HAP-1 (cell line): ENCODE measurements around the gene PCDH8.
"Not testable (repeated sequence)": the region's sequence is repeated elsewhere in the genome, so short reads cannot be mapped to it uniquely, and the experiment has no call there.

Experiments used
- DNase-seq, 2 experiments: peaks; one replicate each; pipeline ENCODE4 v3.0.0-alpha.2; 2016 to 2020; ENCODE audit warnings: low spot score in 2 of 2
- H3K27me3 ChIP-seq: fragments of 250-450 bp; sonication (Bioruptor Pico); 2 replicates; pipeline ENCODE4 v1.5.1; 2020; ENCODE audit warnings: low read depth, mild to moderate bottlenecking, moderate library complexity
- H3K36me3 ChIP-seq: fragments of 250-450 bp; sonication (Bioruptor Pico); replicated peaks from 2 replicates; pipeline ENCODE4 v1.5.1; 2020; ENCODE audit warnings: mild to moderate bottlenecking
- H3K4me1 ChIP-seq: fragments of 250-450 bp; sonication (Bioruptor Pico); 2 replicates; pipeline ENCODE4 v1.5.1; 2020; ENCODE audit warnings: mild to moderate bottlenecking
- H3K4me3 ChIP-seq: fragments of 250-450 bp; sonication (Bioruptor Pico); 2 replicates; pipeline ENCODE4 v1.5.1; 2020; ENCODE audit warnings: mild to moderate bottlenecking, moderate library complexity
- H3K9me3 ChIP-seq: fragments of 250-450 bp; sonication (Bioruptor Pico); 2 replicates; pipeline ENCODE4 v1.5.1; 2020; ENCODE audit warnings: mild to moderate bottlenecking, moderate library complexity
- in situ Hi-C: fragments of 300-500 bp; cut with MboI; formaldehyde crosslinking; loops from 3 replicates; pipeline ENCODE4 v1.14.3; 2020; ENCODE audit warnings: low sequenced_read_pairs, inconsistent platforms, mixed read lengths

PCDH8 gene

GRCh38 chr13:52827839-52828238 is 20.6 kb downstream of the PCDH8 start:
- no peaks in the 10 kb centered on the region for H3K36me3 ChIP-seq
- no peaks in the 10 kb centered on the region; the same call in 1 of the 2 replicates for H3K27me3 ChIP-seq
- no peaks in the 10 kb centered on the region for H3K9me3 ChIP-seq
- in situ Hi-C loops, result no loop called here
- DNase-seq, result no peak
- peaks cover 9% of the 10 kb centered on the region for H3K4me1 ChIP-seq
- H3K4me3 ChIP-seq, result no peak overlapping the region

GRCh38 chr13:52817886-52818285 is 30.6 kb downstream of the PCDH8 start:
- H3K36me3 ChIP-seq, DNase-seq, H3K4me1 ChIP-seq, in situ Hi-C loops, H3K9me3 ChIP-seq, H3K27me3 ChIP-seq, H3K4me3 ChIP-seq: not testable (repeated sequence)

GRCh38 chr13:52815330-52815729 is 33.1 kb downstream of the PCDH8 start:
- in situ Hi-C loops, result no loop called here
- H3K36me3 ChIP-seq, result no peaks in the 10 kb centered on the region
- H3K9me3 ChIP-seq, result no peaks in the 10 kb centered on the region
- H3K4me3 ChIP-seq, result no peak overlapping the region
- no peaks in the 10 kb centered on the region for H3K4me1 ChIP-seq
- DNase-seq, result no peak
- H3K27me3 ChIP-seq, result no peaks in the 10 kb centered on the region

GRCh38 chr13:52812941-52813340 is 35.5 kb downstream of the PCDH8 start:
- H3K4me1 ChIP-seq, result peaks cover 10% of the 10 kb centered on the region
- no peaks in the 10 kb centered on the region for H3K9me3 ChIP-seq
- DNase-seq, result no peak
- H3K36me3 ChIP-seq, result no peaks in the 10 kb centered on the region
- in situ Hi-C loops, result no loop called here
- no peak overlapping the region for H3K4me3 ChIP-seq
- H3K27me3 ChIP-seq, result no peaks in the 10 kb centered on the region

GRCh38 chr13:52811841-52812240 is 36.6 kb downstream of the PCDH8 start:
- no peak overlapping the region for H3K4me3 ChIP-seq
- peaks cover 10% of the 10 kb centered on the region for H3K4me1 ChIP-seq
- no peaks in the 10 kb centered on the region for H3K9me3 ChIP-seq
- in situ Hi-C loops, result no loop called here
- no peak for DNase-seq
- no peaks in the 10 kb centered on the region for H3K36me3 ChIP-seq
- H3K27me3 ChIP-seq, result no peaks in the 10 kb centered on the region

GRCh38 chr13:52810526-52810925 is 37.9 kb downstream of the PCDH8 start:
- Histone ChIP-seq H3K36me3 (no peaks in the 10 kb centered on the region), H3K27me3 (no peaks in the 10 kb centered on the region), H3K4me3 (no peak overlapping the region), H3K9me3 (no peaks in the 10 kb centered on the region), H3K4me1 (peaks cover 10% of the 10 kb centered on the region)
- in situ Hi-C loops, result no loop called here
- no peak for DNase-seq

GRCh38 chr13:52810011-52810410 is 38.4 kb downstream of the PCDH8 start:
- H3K27me3 ChIP-seq, result no peaks in the 10 kb centered on the region
- H3K4me3 ChIP-seq, result no peak overlapping the region
- no peaks in the 10 kb centered on the region for H3K36me3 ChIP-seq
- in situ Hi-C loops, result no loop called here
- DNase-seq, result no peak
- no peaks in the 10 kb centered on the region for H3K9me3 ChIP-seq
- H3K4me1 ChIP-seq, result peaks cover 10% of the 10 kb centered on the region

- H3K4me1 ChIP-seq, result peaks cover 10% of the 10 kb centered on the region
- in situ Hi-C loops, result no loop called here
- no peaks in the 10 kb centered on the region for H3K36me3 ChIP-seq
- DNase-seq, result peak; percentile 90 to 93
- no peak overlapping the region for H3K4me3 ChIP-seq
- no peaks in the 10 kb centered on the region for H3K9me3 ChIP-seq
- H3K27me3 ChIP-seq, result no peaks in the 10 kb centered on the region
Measured at GRCh38 chr13:52809310-52809769, 39.1 kb downstream of the PCDH8 start.

- H3K4me3 ChIP-seq, result no peak overlapping the region
- DNase-seq, result no peak
- H3K9me3 ChIP-seq, result no peaks in the 10 kb centered on the region
- no peaks in the 10 kb centered on the region for H3K36me3 ChIP-seq
- H3K4me1 ChIP-seq, result peaks cover 10% of the 10 kb centered on the region
- no peaks in the 10 kb centered on the region for H3K27me3 ChIP-seq
- in situ Hi-C loops, result no loop called here
Measured at GRCh38 chr13:52808842-52809219, 39.6 kb downstream of the PCDH8 start.

GRCh38 chr13:52806029-52806428 is 42.4 kb downstream of the PCDH8 start:
- DNase-seq, result no peak
- Histone ChIP-seq H3K27me3 (no peaks in the 10 kb centered on the region), H3K9me3 (no peaks in the 10 kb centered on the region), H3K4me3 (no peak overlapping the region), H3K36me3 (no peaks in the 10 kb centered on the region), H3K4me1 (peaks cover 10% of the 10 kb centered on the region)
- in situ Hi-C loops, result no loop called here

GRCh38 chr13:52804202-52804641 is 44.2 kb downstream of the PCDH8 start:
- Histone ChIP-seq H3K4me1 (peaks cover 7% of the 10 kb centered on the region), H3K9me3 (no peaks in the 10 kb centered on the region), H3K36me3 (no peaks in the 10 kb centered on the region), H3K27me3 (no peaks in the 10 kb centered on the region), H3K4me3 (no peak overlapping the region)
- DNase-seq, result no peak
- in situ Hi-C loops, result no loop called here

GRCh38 chr13:52800856-52801255 is 47.6 kb downstream of the PCDH8 start:
- in situ Hi-C loops, result no loop called here
- Histone ChIP-seq H3K4me1 (no peaks in the 10 kb centered on the region), H3K4me3 (no peak overlapping the region), H3K27me3 (no peaks in the 10 kb centered on the region), H3K36me3 (no peaks in the 10 kb centered on the region), H3K9me3 (no peaks in the 10 kb centered on the region)
- DNase-seq, result no peak

- Histone ChIP-seq H3K9me3 (no peaks in the 10 kb centered on the region), H3K4me3 (no peak overlapping the region), H3K27me3 (no peaks in the 10 kb centered on the region), H3K4me1 (no peaks in the 10 kb centered on the region), H3K36me3 (no peaks in the 10 kb centered on the region)
- in situ Hi-C loops, result no loop called here
- no peak for DNase-seq
Measured at GRCh38 chr13:52798770-52799430, 49.5 kb downstream of the PCDH8 start.

- Histone ChIP-seq H3K27me3 (no peaks in the 10 kb centered on the region), H3K36me3 (no peaks in the 10 kb centered on the region), H3K9me3 (no peaks in the 10 kb centered on the region), H3K4me1 (no peaks in the 10 kb centered on the region), H3K4me3 (no peak overlapping the region)
- DNase-seq, result no peak
- in situ Hi-C loops, result no loop called here
Measured at GRCh38 chr13:52797176-52797575, 51.3 kb downstream of the PCDH8 start.

GRCh38 chr13:52794589-52794988 is 53.9 kb downstream of the PCDH8 start:
- no peaks in the 10 kb centered on the region for H3K27me3 ChIP-seq
- no peak for DNase-seq
- no peaks in the 10 kb centered on the region for H3K9me3 ChIP-seq
- no peaks in the 10 kb centered on the region for H3K36me3 ChIP-seq
- H3K4me3 ChIP-seq, result no peak overlapping the region
- H3K4me1 ChIP-seq, result no peaks in the 10 kb centered on the region
- in situ Hi-C loops, result no loop called here
